Measurements from ENCODE around the gene NELL1.
"Not testable (repeated sequence)": the region's sequence is repeated elsewhere in the genome, so short reads cannot be mapped to it uniquely, and the experiment has no call there.

Gene NELL1

DNA sequence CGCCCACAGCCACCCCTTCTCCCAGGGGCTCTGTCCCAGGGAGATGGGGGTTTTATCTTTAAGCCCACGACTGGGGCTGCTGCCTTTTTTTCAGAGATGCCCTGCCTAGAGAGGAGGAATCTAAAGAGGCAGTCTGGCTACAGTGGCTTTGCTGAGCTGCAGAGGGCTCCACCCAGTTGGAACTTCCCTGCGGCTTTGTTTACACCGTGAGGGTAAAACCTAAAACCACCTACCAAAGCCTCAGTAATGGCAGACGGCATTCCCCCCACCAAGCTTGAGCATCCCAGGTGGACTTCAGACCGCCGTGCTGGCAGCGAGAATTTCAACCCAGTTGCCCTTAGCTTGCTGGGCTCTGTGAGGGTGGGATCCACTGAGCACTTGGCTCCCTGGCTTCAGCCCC lies 535.8 kb downstream of the NELL1 start:
- DNase-seq (ENCODE audit: low spot score): no peak

DNA sequence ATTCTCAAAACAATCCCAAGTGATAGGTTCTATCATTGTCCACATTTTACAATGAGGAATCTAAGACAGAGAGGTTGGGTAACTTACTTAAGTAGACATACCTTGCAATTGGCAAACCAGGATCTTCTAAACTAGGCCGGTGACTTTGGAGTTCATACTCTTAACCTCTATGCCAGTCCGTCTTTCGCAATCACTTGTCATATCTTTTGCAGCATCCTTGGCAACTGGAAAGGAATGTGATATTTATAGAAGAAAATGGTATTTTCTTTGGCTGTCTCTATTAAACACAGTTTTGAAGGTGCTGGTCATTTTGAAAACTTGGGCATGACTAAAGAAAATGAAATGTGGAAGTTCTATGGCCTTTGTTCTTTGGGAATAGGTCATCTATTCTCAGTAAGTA lies 556.5 kb downstream of the NELL1 start:
- DNase-seq (ENCODE audit: low spot score): no peak

DNA sequence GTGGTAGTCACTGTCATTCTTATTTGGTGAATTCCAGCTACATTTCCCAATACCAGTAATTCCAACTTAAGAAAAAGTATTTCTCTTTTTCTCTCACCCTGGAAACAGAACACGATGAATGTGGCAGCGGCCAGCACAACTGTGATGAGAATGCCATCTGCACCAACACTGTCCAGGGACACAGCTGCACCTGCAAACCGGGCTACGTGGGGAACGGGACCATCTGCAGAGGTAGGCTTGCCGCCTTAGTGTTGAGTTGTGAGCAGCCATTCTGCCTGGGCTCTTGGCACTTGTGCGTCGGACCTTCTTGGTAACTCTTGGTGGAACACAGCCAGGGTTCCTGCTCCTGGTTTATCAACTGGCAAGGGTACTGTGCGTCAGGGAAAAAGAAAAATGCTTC lies 559.8 kb downstream of the NELL1 start:
- no peak for DNase-seq (ENCODE audit: low spot score)

DNA sequence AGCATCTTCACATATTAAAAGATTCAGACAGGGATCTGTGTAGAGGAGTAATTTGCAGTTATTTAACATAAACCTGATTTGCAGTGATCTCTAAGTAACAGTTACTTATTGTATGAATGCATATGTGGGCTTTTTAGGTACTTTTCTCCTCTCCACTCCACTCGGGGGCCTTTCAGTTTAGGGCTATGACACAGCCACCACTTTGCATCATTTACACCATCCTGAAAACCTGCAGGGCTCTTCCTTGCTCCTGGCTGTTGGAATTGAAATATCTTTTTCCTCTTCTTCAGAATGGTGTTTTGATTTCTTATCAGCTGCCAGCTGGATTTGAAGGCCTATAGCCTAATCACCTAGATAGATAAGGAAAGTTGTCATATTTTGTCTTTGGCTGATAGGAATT lies 580.8 kb downstream of the NELL1 start:
- no peak for DNase-seq (ENCODE audit: low spot score)

DNA sequence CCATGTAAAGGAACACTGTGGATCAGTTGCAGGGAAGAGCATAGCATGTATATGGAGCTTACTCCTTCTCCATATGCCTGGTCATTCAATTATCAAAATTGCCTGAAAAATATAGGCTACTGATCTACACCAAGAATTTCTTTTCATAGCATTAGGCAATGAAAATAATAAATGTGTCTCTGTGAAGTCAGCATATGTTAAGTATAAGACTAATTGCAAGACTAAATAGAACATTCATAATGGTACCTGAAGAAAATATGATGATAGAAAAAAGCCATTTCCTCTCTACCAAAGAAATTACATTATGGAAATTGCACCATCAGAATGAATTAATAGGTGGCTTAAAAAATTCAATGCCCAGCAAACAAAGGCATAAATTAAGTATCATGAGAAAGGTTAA lies 584.7 kb downstream of the NELL1 start:
- no peak for DNase-seq (ENCODE audit: low spot score)

DNA sequence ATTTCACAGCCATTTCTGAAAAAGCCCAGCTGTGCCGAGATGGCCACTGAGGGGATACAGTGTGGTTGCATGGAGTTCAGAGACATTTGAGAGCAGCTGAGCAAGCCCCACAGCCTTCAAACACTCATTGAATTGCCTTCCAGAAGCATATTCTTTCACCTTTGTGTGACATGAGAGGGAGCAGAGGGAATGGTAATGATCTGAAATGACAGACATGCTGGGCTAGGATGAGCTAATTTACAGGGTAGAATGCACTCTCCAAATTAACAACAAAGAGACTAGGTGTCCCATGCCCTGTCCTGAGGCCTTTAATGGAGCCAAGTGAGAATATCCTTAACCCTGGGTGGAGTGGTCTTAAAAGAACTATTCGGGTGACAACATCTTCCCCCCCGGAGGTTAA lies 585.4 kb downstream of the NELL1 start:
- DNase-seq (ENCODE audit: low spot score): no peak

DNA sequence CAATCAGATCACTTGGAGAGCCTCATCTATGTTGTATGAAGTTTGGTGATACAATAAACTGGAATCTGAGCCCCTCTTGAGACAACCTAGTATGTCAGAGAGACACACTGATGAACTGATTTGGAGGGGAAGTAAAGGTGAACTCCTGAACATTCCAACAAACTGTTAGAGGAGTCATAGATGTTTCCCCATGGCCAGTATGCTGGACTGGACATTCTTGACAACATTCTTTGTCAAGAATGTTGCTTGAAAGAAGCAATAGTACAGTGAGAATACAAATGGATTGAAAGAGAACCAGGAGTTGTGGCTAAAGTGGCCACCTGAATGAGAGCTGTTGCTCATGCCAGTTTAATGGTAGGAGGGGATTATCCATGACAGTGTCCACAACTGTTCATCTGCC lies 588.1 kb downstream of the NELL1 start:
- no peak for DNase-seq (ENCODE audit: low spot score)

DNA sequence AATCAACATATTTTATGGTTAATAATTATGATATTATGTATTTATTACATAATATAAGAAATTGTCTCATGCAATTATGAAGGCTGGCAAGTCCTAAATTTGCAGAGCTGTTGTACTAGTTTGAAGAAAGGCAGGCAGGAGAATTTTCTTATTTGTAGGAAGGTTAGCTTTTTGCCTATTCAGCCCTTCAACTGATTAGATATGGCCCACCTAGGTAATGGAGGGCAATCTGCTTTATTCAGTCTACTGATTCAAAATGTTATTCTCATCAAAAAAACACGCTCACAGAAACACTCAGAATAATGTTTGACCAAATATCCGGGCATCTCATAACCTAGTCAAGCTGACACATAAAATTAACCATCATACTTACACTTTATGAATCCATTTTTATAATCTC lies 589.0 kb downstream of the NELL1 start:
- DNase-seq (ENCODE audit: low spot score): no peak

DNA sequence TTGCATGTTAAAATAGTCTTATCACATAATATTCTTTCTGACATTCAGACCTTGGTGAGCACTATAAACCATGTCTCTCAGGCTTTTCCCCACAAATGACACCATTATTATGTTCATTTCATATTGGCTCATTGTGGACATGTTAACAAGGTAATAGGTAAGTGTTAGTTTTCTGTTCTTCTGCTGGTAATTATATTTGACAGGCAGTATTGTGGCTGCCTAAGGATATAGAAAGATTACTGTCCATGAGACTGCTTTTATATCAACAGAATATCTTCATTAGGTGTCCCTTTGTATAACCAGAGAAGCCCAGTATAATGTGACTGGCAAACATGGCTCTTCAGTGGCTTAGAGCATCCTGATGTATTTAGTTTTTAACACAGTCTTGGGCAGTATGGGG lies 590.7 kb downstream of the NELL1 start:
- no peak for DNase-seq (ENCODE audit: low spot score)

DNA sequence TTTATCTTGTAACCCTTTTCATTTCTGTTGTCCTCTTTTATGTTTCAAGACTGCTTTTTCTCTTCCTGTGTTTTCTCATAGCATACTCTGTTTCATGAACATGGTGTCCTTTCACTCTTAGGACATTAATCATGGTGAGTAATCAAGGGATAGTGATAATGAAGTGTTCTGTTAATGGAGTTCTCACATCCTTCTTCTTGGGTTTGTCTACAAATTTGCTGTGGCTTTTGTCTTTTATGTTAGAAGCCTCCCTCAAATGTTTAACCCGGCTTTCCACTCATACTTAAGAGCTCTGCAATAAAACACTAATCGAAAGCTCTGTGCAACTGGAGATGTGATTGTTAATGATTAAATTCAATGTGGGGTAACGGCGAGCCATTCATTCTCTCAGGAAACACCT lies 593.6 kb downstream of the NELL1 start:
- no peak for DNase-seq (ENCODE audit: low spot score)

DNA sequence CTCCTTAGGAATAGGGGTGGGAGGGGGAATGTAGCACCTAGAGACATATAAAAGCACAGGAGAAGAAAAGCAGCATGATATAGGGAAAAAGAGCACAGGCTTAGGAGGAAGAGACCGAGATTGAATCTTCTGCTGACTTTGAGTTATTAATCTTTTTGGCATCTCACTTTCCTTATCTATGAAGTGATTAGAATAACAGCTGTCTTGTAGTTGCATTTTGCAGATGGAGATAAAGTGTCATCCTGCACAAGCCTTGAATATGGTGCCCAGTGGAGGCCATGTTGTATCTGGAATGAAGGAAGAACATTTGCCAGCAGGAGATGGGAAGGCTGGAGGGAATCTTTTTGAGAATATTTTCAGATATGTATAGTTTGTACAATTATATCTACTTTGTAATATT lies 594.7 kb downstream of the NELL1 start:
- no peak for DNase-seq (ENCODE audit: low spot score)

DNA sequence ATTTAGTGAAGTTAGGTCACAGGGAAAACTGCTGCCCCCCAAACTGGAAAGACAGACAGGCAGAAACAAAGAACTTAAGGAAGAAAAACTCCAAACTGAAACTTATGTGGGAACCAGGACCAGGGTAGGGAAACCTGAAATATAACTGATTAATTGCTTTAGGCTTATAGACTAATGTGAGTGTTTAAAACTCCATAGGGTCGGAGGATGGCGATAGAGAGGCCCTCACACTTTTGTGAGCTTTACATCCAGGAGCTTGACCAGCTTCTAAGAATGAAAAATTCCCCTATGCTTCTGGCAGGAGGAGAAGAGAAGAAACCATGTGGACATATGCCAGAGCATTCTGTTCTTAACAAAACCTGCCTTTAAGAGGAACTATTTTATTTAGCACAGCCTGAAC lies 598.6 kb downstream of the NELL1 start:
- no peak for DNase-seq (ENCODE audit: low spot score)

DNA sequence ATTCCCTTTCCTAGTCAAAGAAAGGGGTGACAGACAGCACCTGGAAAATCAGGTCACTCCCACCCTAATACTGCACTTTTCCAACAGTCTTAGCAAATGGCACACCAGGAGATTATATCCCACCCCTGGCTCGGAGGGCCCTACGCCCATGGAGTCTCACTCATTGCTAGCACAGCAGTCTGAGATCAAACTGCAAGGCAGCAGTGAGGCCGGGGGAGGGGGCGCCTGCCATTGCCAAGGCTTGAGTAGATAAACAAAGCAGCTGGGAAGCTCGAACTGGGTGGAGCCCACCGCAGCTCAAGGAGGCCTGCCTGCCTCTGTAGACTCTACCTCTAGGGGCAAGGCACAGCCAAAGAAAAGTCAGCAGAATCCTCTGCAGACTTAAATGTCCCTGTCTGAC lies 602.8 kb downstream of the NELL1 start:
- not testable (repeated sequence) for DNase-seq (ENCODE audit: low spot score)

DNA sequence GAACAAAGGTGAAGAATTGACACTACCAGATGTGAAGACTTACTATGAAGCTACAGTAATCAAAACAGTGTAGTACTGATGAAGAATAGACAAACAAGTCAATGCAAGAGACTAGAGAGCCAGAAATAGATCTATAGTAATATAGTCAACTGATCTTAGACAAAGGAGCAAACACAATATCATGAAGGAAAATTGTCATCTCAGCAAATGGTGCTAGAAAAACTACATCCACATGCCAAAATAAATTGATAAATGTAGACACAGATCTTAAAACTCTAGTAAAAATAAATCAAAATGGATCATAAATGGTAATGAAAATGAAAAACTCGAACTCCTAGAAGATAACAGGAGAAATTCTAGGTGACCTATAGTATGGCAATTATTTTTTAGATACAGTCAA lies 609.5 kb downstream of the NELL1 start:
- DNase-seq (ENCODE audit: low spot score): no peak

DNA sequence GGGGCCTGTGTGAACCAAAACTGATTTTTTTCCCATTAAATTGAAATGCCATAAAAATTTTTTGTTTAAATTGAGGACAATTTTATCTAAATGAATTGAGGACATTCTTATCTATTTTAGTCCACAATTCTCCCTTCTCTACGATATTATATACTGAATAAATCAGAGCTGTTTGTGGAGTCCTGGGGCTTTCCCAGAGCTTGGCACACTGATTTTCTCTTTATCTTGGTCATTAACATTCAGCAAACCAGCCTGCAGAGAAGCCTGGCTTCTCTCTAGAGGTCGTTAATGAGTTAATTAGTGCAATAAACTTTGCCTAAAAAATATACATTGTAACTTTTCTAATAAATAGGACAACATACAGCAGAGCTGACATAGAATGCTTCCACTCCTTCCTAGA lies 615.7 kb downstream of the NELL1 start:
- DNase-seq (ENCODE audit: low spot score): no peak

DNA sequence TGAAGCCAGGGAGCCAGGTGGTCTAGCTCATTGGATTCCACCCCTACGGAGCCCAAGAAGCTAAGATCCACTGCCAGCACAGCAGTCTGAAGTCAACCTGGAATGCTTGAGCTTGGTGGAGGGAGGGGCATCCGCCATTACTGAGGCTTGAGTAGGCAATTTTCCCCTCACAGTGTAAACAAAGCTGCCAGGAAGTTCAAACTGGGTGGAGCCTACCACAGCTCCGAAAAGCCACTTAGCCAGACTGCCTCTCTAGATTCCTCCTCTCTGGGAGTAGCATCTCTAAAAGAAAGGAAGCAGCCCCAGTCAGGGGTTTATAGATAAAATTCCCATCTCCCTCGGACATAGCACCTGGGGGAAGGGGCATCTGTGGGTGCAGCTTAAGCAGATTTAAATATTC lies 620.3 kb downstream of the NELL1 start:
- DNase-seq (ENCODE audit: low spot score): no peak

DNA sequence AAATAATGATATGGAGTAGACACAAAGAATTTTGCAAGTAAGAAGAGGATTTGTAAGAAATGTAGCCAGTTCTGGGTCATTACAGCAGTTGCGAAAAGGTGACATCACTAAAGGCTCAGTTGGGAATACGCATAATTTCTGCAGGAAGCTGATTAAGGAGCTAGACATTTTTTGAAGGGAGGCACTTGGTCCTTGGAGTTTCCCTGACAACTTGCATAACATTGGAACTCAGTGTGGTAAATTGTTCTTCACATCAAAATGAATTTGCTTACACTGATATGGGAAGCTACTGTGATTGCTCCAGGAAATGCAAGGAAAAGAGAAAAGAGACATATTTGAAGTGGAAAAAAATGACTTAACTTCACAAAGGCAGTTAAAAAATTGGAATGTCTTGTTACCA lies 626.1 kb downstream of the NELL1 start:
- no peak for DNase-seq (ENCODE audit: low spot score)

DNA sequence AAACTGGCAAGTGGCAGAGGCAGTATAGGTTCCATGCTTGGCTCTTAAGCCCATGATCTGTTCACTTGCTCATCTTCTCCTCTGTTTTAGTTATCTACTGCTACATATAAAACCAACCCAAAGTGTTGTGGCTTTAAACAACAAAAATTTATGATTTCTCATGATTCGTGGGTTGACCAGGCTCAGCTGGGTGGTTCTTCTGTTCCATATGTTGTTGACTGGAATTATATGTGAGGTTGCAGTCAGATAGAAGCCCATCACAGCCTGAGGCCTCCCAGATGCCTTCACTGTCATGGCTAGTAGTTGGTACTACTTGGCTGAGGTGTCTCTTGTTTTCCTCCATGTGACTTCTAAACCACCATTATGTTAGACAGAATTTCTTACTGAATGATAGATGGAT lies 632.6 kb downstream of the NELL1 start:
- no peak for DNase-seq (ENCODE audit: low spot score)

DNA sequence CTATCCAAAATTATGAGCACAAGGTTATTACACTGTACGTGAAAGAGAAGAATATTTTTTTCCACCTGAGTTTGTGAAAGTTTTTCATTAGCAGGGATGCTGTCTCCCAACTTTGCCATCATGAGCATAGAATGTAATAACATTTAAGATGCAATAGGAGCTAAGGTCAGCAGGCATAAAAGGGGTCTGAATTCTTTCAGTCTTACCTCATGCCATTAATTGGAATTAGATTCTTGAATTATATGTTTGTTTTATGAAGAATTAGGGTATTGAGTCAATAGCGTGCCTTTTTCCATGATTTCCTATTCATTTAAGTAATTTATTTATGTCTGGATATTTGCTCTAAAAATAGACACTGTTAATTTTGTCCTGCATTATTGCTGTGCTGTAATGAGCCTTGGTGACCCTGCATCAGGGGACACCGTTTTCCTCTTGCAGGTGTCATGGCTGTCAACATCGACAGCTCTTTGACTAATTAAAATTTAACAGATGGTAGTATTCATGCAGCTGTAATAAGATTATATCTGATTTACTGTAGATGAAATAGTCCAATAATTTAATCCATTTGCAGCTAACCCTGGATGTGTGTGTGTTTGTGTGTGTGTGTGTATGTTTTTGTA lies 637.5 kb downstream of the NELL1 start:
- DNase-seq (ENCODE audit: low spot score): no peak

DNA sequence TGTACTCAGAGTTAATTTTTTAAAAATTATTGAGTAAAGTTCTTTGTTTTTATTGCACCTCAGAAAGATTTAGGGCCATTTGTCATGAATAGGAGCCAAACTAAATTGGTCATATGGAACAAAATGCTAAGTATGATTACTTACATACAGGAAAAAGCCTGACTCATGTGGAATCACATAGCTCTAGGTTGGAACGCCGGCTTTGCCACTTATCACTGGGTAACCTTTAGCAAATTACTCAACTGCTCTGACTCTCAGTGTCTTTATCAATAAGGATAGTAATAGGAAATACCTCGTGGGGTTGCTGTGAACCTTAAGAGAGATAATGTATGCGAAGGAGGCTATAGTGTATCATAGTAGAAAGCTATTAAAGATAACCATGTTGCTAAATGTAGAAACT lies 638.5 kb downstream of the NELL1 start:
- no peak for DNase-seq (ENCODE audit: low spot score)

DNA sequence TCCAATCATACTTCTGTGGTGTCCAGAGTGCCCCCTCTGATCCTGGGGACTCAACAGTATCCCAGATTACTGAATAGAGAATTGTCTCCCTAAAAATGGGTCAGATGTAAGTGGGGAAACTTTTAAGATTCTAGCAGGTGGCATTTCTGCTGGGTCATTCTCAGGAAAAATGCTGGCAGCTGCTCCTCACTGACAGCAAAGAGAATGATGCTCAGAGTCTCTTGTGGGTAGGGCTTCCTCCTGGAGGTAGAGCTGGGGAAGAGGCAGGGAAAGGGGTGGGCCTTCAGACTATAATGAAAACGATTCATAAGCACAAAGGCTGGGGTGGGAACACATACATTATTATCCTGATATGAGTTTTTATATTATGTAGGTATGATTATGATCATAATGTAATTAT lies 647.2 kb downstream of the NELL1 start:
- DNase-seq (ENCODE audit: low spot score): no peak

DNA sequence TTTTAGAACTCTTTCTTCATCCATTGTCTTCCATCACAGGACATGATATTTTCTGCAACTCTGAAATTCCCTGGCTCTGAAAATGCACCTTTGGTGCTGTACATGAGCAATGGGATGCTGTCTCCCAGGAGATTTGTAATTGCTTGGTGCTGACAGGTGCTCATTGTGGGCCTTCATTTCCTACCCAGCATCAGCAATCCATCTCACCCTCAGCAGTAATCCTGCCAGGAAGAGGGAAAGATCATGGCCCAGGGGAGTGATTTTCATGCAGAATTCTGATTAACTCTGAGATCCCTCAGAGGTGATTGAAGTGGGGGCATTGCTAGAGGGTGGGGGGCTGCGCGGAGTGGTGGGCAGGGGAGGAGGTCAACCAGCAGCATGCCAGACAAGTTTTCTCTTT lies 651.7 kb downstream of the NELL1 start:
- DNase-seq (ENCODE audit: low spot score): no peak

DNA sequence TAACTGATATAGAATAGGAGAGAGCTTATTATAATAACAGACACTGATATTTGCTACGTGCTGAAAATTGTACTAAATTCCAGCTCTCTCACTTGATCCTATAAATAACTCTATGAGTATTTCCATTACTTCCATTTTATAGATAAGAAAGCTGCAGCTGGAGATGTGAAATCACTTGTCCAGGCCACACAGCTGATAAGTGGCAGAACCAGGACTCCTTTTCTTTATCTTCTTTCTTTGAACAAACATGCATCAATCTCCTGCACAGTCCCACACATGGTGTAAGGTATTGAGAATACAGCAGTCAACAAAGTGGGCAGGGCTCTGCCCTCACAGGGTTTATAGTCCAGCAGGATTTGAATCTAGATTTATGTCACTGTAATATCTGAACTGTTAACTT lies 652.1 kb downstream of the NELL1 start:
- no peak for DNase-seq (ENCODE audit: low spot score)

DNA sequence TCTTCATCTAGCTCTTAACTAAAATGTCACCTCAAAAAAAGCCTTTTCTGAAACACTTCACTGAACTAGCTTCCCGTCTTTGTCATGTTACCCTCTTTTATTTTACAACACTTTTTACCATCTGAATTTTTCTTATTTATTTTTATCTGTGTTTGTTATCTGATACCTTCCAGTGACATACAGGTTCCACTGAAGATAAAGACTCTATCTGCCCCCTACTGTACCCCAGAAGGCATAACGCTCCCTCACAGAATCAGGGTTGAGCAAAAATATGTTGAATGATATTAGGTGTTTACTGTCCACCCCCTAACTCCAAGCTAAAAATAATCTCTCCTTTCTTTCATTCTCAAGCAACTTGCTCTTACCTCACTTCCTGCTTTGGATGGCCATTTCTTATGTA lies 654.2 kb downstream of the NELL1 start:
- no peak for DNase-seq (ENCODE audit: low spot score)

DNA sequence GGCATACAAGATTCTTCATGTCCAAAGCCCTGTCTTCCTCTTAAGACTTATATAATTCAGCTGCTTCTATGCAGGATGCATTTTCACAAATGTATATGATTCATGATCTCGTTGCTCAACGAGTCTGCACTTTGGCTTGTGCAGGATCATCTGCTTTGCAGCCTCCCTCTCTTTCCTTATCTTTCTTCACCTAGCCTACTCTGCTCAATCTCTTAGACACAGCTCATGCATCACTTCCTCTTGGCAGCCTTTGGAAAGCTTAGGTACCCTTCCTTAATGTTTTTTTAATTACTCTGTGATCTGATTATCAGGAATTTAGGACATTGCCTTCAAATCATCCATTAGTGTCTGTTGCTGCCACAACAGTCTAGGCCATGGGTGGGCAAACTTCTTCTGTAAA lies 673.8 kb downstream of the NELL1 start:
- DNase-seq (ENCODE audit: low spot score): no peak

All from AG08395 (cell line).